GM21515 (cell line): Measurements from ENCODE around the gene AHRR.

Experiments used
- ATAC-seq: cut with Tn5 transposase; IDR thresholded peaks from one replicate; pipeline ENCODE4 v1.9.1; 2021; ENCODE audit not compliant: unreplicated experiment

Gene AHRR

GRCh38 chr5:344668-345067 is 23.2 kb downstream of the AHRR start:
- no peak for ATAC-seq

- no peak for ATAC-seq
Measured at GRCh38 chr5:345404-346195, 24.1 kb downstream of the AHRR start.

- ATAC-seq: no peak
Measured at GRCh38 chr5:346229-346935, 24.9 kb downstream of the AHRR start.

GRCh38 chr5:347712-348284 is 26.3 kb downstream of the AHRR start:
- no peak for ATAC-seq

GRCh38 chr5:348726-349125 is 27.2 kb downstream of the AHRR start:
- no peak for ATAC-seq

- no peak for ATAC-seq
Measured at GRCh38 chr5:350355-350754, 28.8 kb downstream of the AHRR start.

- ATAC-seq: no peak
Measured at GRCh38 chr5:351084-351920, 29.8 kb downstream of the AHRR start.

- no peak for ATAC-seq
Measured at GRCh38 chr5:351921-352245, 30.4 kb downstream of the AHRR start.

- no peak for ATAC-seq
Measured at GRCh38 chr5:352639-353611, 31.4 kb downstream of the AHRR start.

GRCh38 chr5:353612-354580 is 32.4 kb downstream of the AHRR start:
- no peak for ATAC-seq

GRCh38 chr5:354581-355378 is 33.3 kb downstream of the AHRR start:
- ATAC-seq: no peak

GRCh38 chr5:355379-355935 is 33.9 kb downstream of the AHRR start:
- no peak for ATAC-seq

- no peak for ATAC-seq
Measured at GRCh38 chr5:355958-356357, 34.4 kb downstream of the AHRR start.

- no peak for ATAC-seq
Measured at GRCh38 chr5:359301-359897, 37.9 kb downstream of the AHRR start.

- no peak for ATAC-seq
Measured at GRCh38 chr5:360257-361027, 38.9 kb downstream of the AHRR start.

- ATAC-seq: no peak
Measured at GRCh38 chr5:362189-362588, 40.7 kb downstream of the AHRR start.
